Epithelial cell of esophagus (primary cell): ENCODE measurements around the gene INTS7.
"Not testable (repeated sequence)": the region's sequence is repeated elsewhere in the genome, so short reads cannot be mapped to it uniquely, and the experiment has no call there.

ENCODE experiments used
- DNase-seq: peaks from one replicate; pipeline ENCODE4 v3.0.0; 2010; ENCODE audit warnings: low read depth
- H3K4me3 ChIP-seq: 2 replicates; pipeline ENCODE4 v1.5.1; 2011; ENCODE audit warnings: mild to moderate bottlenecking, low read length, control low read depth
- TF ChIP-seq, protein P1 (sequence below): IDR thresholded peaks from 2 replicates; pipeline ENCODE4 v1.5.1; 2011; ENCODE audit warnings: low read depth, mild to moderate bottlenecking, low read length, control low read depth, inconsistent platforms; ENCODE audit not compliant: insufficient read depth; ENCODE audit errors: missing control alignments

INTS7 gene

DNA sequence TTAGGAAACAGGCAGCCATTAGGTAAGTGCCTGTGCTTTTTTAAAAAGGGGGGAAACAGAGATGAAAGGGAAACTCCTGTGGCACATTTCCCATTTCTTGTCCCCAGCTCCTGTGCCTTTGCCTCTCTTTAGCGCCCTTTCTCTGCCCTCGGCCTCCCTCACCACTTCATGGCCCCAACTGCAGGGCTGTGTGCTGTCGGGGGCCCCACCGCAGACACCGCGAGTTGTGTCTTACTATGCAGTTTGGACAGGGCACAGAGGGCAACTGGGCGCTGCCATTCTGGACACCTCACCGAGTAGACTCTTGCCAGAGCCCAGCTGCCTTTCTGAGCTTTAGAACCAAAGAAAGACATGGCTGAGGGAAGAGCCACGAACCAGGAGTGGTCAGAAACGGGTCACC is 111.1 kb downstream of the INTS7 start:
- no peak for DNase-seq
- no peak overlapping the region for H3K4me3 ChIP-seq
- TF ChIP-seq, protein P1, sequence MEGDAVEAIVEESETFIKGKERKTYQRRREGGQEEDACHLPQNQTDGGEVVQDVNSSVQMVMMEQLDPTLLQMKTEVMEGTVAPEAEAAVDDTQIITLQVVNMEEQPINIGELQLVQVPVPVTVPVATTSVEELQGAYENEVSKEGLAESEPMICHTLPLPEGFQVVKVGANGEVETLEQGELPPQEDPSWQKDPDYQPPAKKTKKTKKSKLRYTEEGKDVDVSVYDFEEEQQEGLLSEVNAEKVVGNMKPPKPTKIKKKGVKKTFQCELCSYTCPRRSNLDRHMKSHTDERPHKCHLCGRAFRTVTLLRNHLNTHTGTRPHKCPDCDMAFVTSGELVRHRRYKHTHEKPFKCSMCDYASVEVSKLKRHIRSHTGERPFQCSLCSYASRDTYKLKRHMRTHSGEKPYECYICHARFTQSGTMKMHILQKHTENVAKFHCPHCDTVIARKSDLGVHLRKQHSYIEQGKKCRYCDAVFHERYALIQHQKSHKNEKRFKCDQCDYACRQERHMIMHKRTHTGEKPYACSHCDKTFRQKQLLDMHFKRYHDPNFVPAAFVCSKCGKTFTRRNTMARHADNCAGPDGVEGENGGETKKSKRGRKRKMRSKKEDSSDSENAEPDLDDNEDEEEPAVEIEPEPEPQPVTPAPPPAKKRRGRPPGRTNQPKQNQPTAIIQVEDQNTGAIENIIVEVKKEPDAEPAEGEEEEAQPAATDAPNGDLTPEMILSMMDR, result no peak

DNA sequence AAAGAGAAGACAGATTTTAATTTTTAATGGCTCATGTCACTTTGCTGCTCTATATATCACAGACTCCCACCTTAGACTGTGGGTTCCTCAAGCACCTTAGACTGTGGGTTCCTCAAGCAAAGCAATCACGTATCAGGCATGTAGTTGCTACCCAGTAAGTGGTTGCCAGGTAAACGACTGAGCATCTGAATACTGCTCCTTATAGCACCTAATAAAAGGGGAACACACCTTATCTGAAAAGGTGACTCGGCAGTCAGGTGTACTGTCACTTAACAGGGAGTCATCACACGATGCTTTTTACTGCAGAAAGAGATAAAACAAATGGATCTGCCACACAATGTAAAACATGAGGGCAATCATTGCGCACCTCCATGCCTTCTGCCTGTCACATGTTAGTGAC is 112.3 kb downstream of the INTS7 start:
- no peak for DNase-seq
- H3K4me3 ChIP-seq, result no peak overlapping the region
- TF ChIP-seq, protein P1, result no peak

DNA sequence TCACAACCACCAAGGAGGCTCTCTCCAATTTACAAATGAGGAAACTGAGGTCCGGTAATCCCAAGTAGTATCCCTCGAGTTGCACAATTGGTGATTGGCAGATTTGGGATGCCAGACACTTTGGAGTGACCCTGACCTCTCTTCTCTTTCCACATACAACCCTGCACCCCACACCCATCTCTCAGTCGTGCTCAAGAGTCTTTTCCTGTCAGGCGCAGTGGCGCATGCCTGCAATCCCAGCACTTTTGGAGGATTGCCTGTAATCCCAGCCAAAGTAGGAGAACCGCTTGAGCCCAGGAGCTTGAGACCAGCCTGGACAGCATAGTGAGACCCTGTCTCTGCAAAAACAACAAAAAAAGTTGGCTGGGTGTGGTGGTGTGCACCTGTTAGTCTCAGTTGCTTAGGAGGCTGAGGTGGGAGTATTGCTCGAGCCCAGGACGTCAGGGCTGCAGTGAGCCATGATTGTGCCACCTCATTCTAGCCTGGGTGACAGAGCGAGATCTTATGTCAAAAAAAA is 113.7 kb downstream of the INTS7 start:
- TF ChIP-seq, protein P1, result no peak
- no peak overlapping the region for H3K4me3 ChIP-seq
- DNase-seq, result no peak

DNA sequence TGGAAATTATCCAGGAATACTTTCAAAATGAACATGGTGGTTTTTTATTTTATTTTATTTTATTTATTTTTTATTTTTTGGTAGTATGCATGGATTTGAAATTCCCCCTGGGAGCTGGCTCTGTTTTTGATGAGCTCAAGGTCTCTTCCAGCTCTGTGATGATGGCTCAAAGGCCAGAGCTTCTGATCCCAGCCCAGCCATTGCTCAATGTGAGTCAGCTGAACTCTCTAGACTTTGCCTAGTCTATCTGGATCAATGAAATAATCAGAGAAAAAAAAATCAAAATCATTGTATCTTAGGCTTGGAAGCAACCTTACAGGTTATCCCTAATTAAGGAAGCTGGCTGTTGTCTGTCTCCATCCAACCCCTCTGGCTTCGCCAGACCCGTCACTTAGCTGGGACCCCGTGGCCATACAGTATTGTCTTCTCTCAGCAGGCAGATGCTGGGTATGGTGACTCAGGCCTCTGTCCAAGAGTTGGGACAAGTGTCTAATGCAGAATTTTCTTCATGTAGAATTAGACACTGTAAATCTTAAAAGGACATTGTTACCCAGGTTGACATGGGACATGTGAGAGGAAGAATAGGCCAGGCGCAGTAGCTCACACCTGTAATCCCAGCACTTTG is 114.6 kb downstream of the INTS7 start:
- DNase-seq, result no peak
- H3K4me3 ChIP-seq, result no peak overlapping the region
- TF ChIP-seq, protein P1, result no peak

DNA sequence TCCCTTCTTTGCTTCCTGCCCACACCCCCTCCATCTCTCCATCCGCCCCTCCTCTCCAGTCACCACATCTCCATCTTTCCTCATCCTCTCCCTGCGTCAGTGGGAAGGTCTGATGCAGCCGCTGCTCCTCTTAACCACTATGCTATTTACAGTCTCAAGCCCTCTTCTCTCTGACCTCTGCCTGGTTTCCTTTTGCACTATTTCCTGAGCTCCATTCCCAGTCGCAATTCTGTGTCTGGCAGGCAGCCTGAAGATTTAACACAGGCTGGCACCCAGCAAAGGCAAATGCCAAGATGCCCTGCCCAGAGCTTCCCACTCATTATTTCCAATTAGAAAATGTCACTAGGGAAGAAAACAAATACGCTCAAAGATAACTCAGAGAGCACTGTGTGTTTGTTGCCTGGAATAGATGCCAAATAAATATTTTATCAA is 115.2 kb downstream of the INTS7 start:
- H3K4me3 ChIP-seq, result no peak overlapping the region
- DNase-seq, result no peak
- TF ChIP-seq, protein P1, result no peak

DNA sequence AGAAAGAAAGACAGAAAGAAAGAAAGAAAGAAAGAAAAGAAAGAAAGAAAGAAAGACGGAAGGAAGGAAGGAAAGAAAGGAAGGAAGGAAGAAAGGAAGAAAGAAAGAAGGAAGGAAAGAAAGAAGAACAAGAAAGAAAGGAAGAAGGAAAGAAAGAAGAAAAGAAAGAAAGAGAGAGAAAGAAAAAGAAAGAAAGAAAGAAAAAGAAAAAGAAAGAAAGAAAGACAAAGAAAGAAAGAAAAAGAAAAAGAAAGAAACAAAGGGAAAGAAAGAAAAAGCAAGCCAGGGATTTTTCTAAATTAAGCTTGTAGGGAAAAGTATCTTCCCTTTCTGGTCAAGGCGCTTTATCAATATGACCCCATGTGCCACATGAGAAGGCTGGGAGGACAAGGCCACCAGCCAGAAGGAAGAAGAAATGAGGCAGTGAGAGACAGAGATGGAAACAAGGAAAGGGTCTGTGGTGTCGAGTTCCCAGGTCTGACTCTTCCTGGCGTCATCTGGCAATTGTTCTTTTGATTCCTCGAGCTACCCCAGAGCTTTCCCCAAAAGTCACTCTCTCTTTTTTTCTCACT is 116.4 kb downstream of the INTS7 start:
- H3K4me3 ChIP-seq, result no peak overlapping the region
- TF ChIP-seq, protein P1, result no peak
- no peak for DNase-seq

DNA sequence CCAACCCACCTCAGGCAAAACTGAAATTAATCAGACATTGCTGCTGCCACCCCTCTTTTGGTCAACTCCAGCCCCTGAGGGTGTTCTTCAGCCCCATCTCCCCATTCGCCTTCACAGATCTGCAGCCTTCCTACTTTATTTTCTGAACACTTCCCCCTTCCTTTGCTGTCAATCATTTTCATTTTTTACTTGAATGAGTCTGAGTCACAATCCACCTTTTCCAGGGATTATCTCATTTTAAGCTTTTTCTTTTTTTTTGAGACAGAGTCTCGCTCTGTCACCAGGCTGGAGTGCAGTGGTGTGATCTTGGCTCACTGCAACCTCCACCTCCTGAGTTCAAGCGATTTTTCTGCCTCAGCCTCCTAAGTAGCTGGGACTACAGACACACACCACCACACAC is 118.9 kb downstream of the INTS7 start:
- H3K4me3 ChIP-seq, DNase-seq: not testable (repeated sequence)
